Measurements from ENCODE around the gene SHMT1.

The SHMT1 gene

GRCh38 chr17:18291718-18292540 lies 71.4 kb downstream of the SHMT1 start:
- no peak overlapping the region for H3K4me3 ChIP-seq (ENCODE audit: low read depth, low read length)

GRCh38 chr17:18285296-18285695 lies 78.1 kb downstream of the SHMT1 start:
- H3K4me3 ChIP-seq (ENCODE audit: low read depth, low read length): no peak overlapping the region

- H3K4me3 ChIP-seq (ENCODE audit: low read depth, low read length): no peak overlapping the region
Observed at GRCh38 chr17:18281788-18282187, 81.6 kb downstream of the SHMT1 start.

GRCh38 chr17:18280766-18281371 lies 82.5 kb downstream of the SHMT1 start:
- no peak overlapping the region for H3K4me3 ChIP-seq (ENCODE audit: low read depth, low read length)

- no peak overlapping the region for H3K4me3 ChIP-seq (ENCODE audit: low read depth, low read length)
Observed at GRCh38 chr17:18280249-18280648, 83.1 kb downstream of the SHMT1 start.

- H3K4me3 ChIP-seq (ENCODE audit: low read depth, low read length): no peak overlapping the region
Observed at GRCh38 chr17:18278867-18279266, 84.5 kb downstream of the SHMT1 start.
